PC-9 (cell line): ENCODE data around the gene BRINP3. TPM values are rescaled to one million over a fixed set of nuclear protein-coding genes. Genes with fewer than 3 reads are reported as not detected.

Experiments used
- BruUV-seq: library from RNA; stranded (reverse); fragments of 400-500 nt; replicated peaks from 2 replicates; lab custom pipeline; 2021; lab: Mats Ljungman, UMichigan
- CTCF ChIA-PET: fragments of 300-600 bp; sonication (Branson Sonifier 250); formaldehyde crosslinking; loops from one replicate; lab custom pipeline; 2022; ENCODE audit warnings: antibody characterized with exemption; lab: Charles Lee
- POLR2A ChIA-PET: fragments of 300-600 bp; sonication (Branson Sonifier 250); formaldehyde crosslinking; loops from one replicate; lab custom pipeline; 2022; ENCODE audit warnings: antibody characterized with exemption; ENCODE audit not compliant: unreplicated experiment; lab: Charles Lee
- DNase-seq, 2 experiments: peaks; one replicate each; pipeline versions ENCODE4 v3.0.0 to v3.0.0-alpha.2; 2015 to 2022; ENCODE audit warnings: mixed read lengths in 1 of 2
- H2AFZ ChIP-seq: fragments of 200-600 bp; sonication (generic); 2 replicates; pipeline ENCODE4 v1.8.1; 2017; ENCODE audit warnings: antibody characterized with exemption
- H3F3A ChIP-seq: fragments of 200-600 bp; sonication (generic); 2 replicates; pipeline ENCODE4 v1.8.1; 2017; ENCODE audit warnings: antibody characterized with exemption, mild to moderate bottlenecking, low read depth; ENCODE audit not compliant: insufficient read depth
- H3K27ac ChIP-seq: fragments of 200-600 bp; sonication (generic); 2 replicates; pipeline ENCODE4 v1.6.1; 2016; ENCODE audit warnings: mixed run types
- H3K27me3 ChIP-seq: fragments of 200-600 bp; sonication (generic); 2 replicates; pipeline ENCODE4 v1.6.1; 2016; ENCODE audit warnings: low read depth, mixed run types; ENCODE audit not compliant: insufficient read depth
- H3K36me3 ChIP-seq: fragments of 200-600 bp; sonication (generic); 2 replicates; pipeline ENCODE4 v1.6.1; 2016; ENCODE audit warnings: low read depth, mixed run types
- H3K4me1 ChIP-seq: fragments of 200-600 bp; sonication (generic); replicated peaks from 2 replicates; pipeline ENCODE4 v1.6.1; 2016; ENCODE audit warnings: mixed run types; ENCODE audit not compliant: insufficient read depth
- H3K4me2 ChIP-seq: fragments of 200-600 bp; sonication (generic); 2 replicates; pipeline ENCODE4 v1.6.1; 2017; ENCODE audit warnings: mixed run types
- H3K4me3 ChIP-seq: fragments of 200-600 bp; sonication (generic); 2 replicates; pipeline ENCODE4 v1.6.1; 2016; ENCODE audit warnings: mixed run types
- H3K79me2 ChIP-seq: fragments of 200-600 bp; sonication (generic); 2 replicates; pipeline ENCODE4 v1.6.1; 2017; ENCODE audit warnings: low read depth, mixed run types
- H3K9me2 ChIP-seq: fragments of 200-600 bp; sonication (generic); 2 replicates; pipeline ENCODE4 v1.8.1; 2017; ENCODE audit warnings: mild to moderate bottlenecking; ENCODE audit not compliant: insufficient read depth
- H3K9me3 ChIP-seq: fragments of 200-600 bp; sonication (generic); 2 replicates; pipeline ENCODE4 v1.8.1; 2016; ENCODE audit warnings: low read depth; ENCODE audit not compliant: insufficient read depth
- H4K20me1 ChIP-seq: fragments of 200-600 bp; sonication (generic); 2 replicates; pipeline ENCODE4 v1.8.1; 2017; ENCODE audit not compliant: insufficient read depth
- CTCF ChIP-seq: fragments of 200-600 bp; sonication (generic); conservative IDR thresholded peaks from 2 replicates; pipeline ENCODE4 v1.6.1; 2017; ENCODE audit warnings: mixed run types, antibody characterized with exemption, mild to moderate bottlenecking, moderate library complexity
- EZH2 ChIP-seq: fragments of 200-600 bp; sonication (generic); IDR thresholded peaks from 2 replicates; pipeline ENCODE4 v1.8.0; 2017; ENCODE audit warnings: antibody characterized with exemption, low read depth
- intact Hi-C: fragments of 100-400 bp; cut with micrococcal nuclease; formaldehyde crosslinking; loops from one replicate; pipeline ENCODE4 v1.10.0; 2022; ENCODE audit not compliant: unreplicated experiment
- total RNA-seq: library from RNA; stranded (reverse); gene quantifications from 2 replicates; pipeline ENCODE4 v1.2.3, GENCODE V29; 2021

Gene BRINP3
- total RNA-seq, 1 experiment from 2014 or later, result not detected

GRCh38 chr1:190170321-190170720, 307.3 kb downstream of the BRINP3 start:
- DNase-seq, result no peak
- H3K36me3 ChIP-seq, result no peaks in the 10 kb centered on the region
- no TSS peak for BruUV-seq
- peaks cover 3% of the 10 kb centered on the region; the same call in 1 of the 2 replicates for H3K9me3 ChIP-seq
- H3K4me2 ChIP-seq, result no peak overlapping the region
- H3K4me3 ChIP-seq, result no peak overlapping the region
- H3K27me3 ChIP-seq, result no peaks in the 10 kb centered on the region
- no peak for TF ChIP-seq CTCF
- no peak for TF ChIP-seq EZH2
- peaks cover 16% of the 10 kb centered on the region for H3K4me1 ChIP-seq
- no peaks in the 10 kb centered on the region for H3K79me2 ChIP-seq
- intact Hi-C loops, result no loop called here
- no peaks in the 10 kb centered on the region for H4K20me1 ChIP-seq
- H2AFZ ChIP-seq, result no peak overlapping the region
- H3F3A ChIP-seq, result no peaks in the 10 kb centered on the region
- no peak overlapping the region for H3K27ac ChIP-seq
- H3K9me2 ChIP-seq, result no peaks in the 10 kb centered on the region
- ChIA-PET CTCF (no interaction called here), POLR2A (no interaction called here)

- no peak for TF ChIP-seq EZH2
- no peak for TF ChIP-seq CTCF
- POLR2A ChIA-PET, result no interaction called here
- H4K20me1 ChIP-seq, result no peaks in the 10 kb centered on the region
- H2AFZ ChIP-seq, result no peak overlapping the region
- TSS peak; percentile 19 for BruUV-seq
- H3K9me3 ChIP-seq, result peaks cover 3% of the 10 kb centered on the region; the same call in 1 of the 2 replicates
- DNase-seq, result peak; percentile 4 to 38
- no peak overlapping the region for H3K4me2 ChIP-seq
- H3K9me2 ChIP-seq, result no peaks in the 10 kb centered on the region
- no peaks in the 10 kb centered on the region for H3K27me3 ChIP-seq
- CTCF ChIA-PET, result no interaction called here
- no peaks in the 10 kb centered on the region for H3F3A ChIP-seq
- H3K36me3 ChIP-seq, result no peaks in the 10 kb centered on the region
- H3K79me2 ChIP-seq, result no peaks in the 10 kb centered on the region
- intact Hi-C loops, result no loop called here
- peaks cover 16% of the 10 kb centered on the region for H3K4me1 ChIP-seq
- peak overlapping the region; percentile 51 for H3K27ac ChIP-seq
- H3K4me3 ChIP-seq, result no peak overlapping the region
Measured at GRCh38 chr1:190169311-190170067, 308.2 kb downstream of the BRINP3 start.

GRCh38 chr1:190168893-190169280, 308.8 kb downstream of the BRINP3 start:
- Histone ChIP-seq H3K4me3 (no peak overlapping the region), H2AFZ (no peak overlapping the region), H3F3A (no peaks in the 10 kb centered on the region), H3K36me3 (no peaks in the 10 kb centered on the region), H3K4me1 (peaks cover 16% of the 10 kb centered on the region), H3K4me2 (peak overlapping the region; percentile 20; the same call in 1 of the 2 replicates), H4K20me1 (no peaks in the 10 kb centered on the region), H3K9me2 (no peaks in the 10 kb centered on the region), H3K9me3 (peaks cover 3% of the 10 kb centered on the region; the same call in 1 of the 2 replicates), H3K27me3 (no peaks in the 10 kb centered on the region), H3K79me2 (no peaks in the 10 kb centered on the region), H3K27ac (peak overlapping the region; percentile 51)
- no TSS peak for BruUV-seq
- DNase-seq, result peak in 1 of 2 experiments; percentile 60
- POLR2A ChIA-PET, result no interaction called here
- CTCF ChIA-PET, result no interaction called here
- TF ChIP-seq CTCF (no peak), EZH2 (no peak)
- intact Hi-C loops, result no loop called here
